ENCODE data around the gene PLPP7.
A peak's percentile ranks its signal among the peaks of the same experiment; 100 is the strongest.

Gene PLPP7

DNA sequence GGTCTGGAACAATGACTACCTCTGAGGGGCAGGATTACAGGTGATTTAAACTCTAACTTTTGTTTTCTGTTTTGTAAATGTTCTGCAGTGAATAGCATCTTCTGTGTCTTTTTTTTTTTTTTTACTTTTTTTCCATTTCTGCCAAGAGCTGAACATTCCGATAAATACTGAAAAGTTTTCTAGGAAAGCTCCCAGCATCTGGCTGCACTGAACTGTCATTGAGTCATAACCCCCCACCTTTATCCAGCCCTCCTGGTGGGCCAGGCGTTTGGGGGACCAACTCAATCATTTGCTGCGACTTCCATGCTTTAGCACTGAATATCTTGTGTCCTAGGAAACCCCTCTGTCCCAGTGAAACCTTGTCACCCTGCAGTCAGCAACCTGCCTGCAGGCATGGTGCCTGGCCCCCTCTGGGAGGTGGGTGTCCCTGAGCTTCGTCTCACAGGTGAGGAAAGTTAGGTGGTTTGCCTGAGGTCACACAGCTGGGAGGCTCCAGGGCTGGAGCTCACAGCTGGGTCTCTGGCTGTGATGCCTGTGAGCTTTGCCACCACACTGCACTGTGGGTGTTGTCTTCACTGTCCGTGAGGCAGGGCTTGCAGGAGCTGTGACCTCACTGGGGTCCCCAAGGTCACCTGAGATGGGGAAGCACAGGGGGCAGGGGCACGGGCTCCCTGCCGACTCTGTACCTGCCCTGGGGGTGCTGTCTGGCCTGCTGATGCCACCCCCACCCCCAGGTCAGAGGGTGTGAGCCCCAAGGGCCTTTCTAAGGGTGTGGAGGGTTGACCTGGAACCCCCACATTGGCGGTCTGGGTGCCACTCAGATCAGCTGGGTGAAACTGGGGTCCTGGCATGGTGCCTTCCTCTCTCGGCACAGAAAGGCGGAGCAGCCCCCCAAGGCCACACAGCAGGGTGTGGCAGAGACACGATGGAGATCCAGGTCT, 14.1 kb downstream of the PLPP7 start:
- no peak for DNase-seq (ENCODE audit: low read depth)

DNA sequence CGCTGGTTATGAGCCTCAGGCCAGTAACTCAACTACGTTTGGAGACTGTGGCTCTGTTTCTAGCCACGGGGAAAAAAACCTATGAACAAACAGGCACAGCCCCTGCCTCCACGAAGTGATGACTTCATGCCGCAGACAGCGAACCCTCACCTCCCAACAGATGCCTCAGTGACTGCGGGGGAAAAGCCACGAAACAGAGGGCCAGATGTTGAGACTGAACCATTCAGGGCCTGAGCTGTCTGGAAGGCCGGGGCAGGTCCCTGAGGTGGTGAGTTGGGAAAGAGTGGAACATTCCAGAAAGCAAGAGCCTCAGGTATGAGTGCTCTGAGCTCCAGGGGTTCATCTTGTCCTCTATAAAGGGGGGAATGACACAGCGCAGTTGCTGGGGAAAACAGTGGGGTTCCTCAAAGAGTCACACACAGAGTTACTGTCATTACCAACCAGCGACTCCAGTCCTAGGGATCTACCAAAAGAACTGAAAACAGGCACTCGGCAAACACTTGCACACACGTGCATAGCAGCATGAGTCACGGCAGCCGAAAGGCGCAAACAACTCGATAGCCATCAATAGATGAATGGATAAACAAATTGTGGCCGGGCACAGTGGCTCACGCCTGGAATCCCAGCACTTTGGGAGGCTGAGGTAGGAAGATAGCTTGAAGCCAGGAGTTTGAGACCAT, 15.3 kb downstream of the PLPP7 start:
- no peak for DNase-seq (ENCODE audit: low read depth)

DNA sequence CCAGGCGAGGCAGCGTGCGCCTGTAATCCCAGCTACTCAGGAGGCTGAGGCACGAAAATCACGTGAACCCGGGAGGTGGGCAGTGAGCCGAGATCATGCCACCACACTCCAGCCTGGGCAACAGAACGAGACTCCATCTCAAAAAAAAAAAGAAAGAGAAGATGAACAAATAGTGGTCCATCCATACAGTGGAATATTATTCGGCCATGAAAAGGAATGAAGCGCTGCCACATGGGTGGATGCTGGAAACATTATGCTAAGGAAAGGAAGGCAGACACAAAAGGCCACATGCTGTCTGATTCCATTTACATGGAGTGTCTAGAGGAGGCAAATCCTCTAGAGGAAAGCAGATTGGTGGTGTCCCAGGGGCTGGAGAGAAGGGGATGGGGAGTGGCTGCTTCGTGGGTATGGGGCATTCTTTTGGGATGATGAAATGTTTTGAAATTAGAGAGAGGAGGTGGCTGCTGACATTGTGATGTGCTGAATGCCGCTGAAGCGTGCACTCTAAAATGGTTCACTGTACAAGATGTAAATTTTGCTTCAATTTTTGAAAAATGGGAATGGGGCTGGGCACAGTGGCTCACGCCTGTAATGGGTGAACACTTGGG, 17.0 kb downstream of the PLPP7 start:
- no peak for DNase-seq (ENCODE audit: low read depth)

DNA sequence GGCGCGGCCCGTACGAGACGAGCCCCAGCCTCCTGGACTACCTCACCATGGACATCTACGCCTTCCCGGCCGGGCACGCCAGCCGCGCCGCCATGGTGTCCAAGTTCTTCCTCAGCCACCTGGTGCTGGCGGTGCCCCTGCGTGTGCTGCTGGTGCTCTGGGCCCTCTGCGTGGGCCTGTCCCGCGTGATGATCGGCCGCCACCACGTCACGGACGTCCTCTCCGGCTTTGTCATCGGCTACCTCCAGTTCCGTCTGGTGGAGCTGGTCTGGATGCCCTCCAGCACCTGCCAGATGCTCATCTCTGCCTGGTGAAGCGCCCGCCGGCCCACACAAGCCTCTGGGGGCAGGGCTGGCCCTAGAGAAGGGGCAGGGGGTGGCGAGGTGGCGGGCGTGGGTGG, 18.5 kb downstream of the PLPP7 start:
- no peak for DNase-seq (ENCODE audit: low read depth)

DNA sequence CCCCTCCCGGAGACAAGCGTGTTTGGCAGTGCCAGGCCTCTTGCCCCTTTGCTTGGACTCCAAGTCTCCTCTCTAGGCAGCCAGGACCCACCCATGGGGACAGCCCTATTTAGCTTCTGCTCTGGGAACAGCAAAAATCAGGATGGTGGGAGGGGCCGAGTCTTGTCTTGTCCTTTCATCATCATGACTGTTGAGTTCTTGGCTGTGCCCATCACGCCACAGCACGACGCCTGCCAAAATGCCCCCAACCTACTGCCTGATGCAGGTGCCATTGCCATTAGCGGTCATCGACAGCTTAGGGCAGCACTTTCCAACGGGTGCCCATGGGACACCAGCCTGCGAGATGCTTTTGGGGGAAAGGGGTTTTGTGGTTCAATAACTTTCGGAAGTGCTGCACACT, 18.9 kb downstream of the PLPP7 start:
- DNase-seq (ENCODE audit: low read depth): no peak

DNA sequence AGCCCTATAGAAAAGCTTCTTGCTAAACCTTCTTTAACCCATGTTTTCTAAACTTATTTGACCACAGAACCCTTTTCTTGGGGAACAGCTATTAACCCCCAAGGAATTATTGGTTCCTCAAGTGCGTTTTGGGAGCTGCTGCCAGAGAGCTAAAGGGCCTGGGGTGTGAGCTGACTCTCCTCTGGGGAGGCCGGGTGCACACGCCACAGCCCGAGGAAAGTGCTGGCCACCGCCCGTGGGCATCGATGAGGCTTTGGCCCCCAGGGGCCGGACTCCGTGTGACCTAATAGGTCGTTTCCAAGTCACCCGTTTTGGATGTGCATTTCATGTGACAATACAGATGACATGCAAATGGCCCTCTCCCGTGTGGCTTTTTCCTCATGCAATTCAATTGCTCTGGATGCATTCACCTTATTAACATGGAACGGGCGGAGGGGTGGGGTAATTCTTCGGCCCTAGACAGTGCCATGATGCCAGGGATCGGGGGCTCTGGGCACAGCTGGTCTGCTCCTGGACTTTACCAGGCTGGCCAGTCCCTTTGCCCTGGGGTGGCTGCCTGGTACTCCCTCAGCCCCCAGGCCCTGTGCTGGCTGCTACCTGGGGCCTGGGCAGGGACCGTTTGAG, 19.5 kb downstream of the PLPP7 start:
- DNase-seq (ENCODE audit: low read depth): no peak

DNA sequence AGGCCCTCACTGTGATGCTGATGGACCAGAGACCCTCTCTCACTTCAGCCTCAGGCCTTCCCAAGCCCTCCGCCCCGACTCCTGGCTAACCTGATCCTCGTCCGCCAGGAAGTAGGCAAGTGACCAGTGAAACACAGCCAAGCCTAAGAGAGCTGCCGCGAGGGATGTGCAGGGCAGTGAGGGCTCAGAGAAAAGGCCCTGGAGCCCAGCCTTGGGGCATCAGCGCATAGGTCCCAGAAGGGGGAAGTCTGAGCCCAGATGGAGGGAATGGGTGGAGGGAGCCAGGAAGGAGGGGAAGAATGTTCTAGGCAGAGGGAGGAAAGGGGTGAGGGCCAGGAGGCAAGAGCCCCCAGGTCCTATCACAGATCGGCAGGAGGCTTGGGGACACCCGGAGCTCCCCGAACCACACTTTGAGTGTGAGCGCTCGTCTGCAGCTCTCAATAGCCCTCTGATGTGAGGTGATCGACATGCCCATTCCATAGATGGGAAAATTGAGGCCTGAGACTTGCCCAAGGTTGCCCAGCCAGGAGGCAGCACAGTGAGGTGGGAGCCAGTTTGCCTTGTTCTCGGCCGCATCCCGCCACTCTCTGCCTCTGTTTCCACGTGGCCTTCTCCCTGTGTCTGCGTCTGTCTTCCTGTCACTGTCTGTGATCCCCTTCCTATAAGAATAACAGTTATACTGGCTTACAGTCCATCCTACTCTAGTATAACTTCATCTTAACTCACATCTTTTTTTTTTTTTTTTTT, 20.2 kb downstream of the PLPP7 start:
- DNase-seq (ENCODE audit: low read depth): no peak

DNA sequence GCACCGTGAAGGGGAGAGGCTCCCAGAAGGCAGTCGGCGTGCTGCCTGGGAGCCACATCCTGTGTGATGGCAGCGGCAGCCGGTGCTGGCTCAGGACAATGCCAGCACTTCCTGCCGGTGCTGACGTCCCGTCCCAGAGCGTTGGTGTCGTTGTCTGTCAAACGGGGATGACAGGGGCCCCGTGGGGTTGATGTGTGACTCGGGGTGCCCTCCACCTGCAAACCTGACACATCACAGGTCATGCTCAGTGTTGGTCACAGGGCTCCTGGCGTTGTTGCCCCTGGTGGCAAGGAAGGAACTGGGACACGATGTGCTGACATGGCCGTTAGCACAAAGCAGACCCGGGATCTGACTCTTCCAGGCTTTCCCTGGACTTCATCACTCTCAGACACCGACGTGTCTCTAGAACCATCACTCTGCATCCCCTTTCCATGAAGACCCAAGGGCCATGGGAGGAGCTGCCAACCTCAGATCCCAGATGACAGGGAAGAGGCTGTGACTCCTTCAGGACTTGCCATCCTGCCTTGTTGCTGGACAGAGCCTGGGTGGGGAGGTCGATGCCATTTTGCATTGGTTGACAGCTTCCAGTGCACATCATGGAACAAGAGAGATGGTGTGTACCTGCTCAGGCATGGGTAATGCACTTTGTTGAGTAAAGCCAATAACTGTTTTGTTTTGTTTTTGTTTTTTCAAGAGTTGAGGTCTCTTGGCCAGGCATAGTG, 21.5 kb downstream of the PLPP7 start:
- DNase-seq (ENCODE audit: low read depth): peak; percentile 35

DNA sequence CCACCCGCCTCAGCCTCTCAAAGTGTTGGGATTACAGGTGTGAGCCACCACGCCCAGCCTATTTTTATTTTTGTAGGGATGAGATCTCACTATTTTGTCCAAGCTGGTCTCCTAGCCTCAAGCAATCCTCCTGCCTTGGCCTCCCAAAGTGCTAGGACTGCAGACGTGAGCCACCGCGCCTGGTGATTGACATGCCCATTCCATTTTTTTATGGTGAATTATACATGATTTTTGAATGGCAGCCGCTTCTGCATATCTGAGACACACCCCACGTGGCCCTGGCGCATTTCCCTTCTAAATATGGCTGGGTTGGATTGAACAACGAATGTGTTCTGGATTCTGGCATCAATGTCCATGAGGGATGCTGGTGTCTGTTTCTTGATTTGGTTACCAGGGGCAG, 22.7 kb downstream of the PLPP7 start:
- DNase-seq (ENCODE audit: low read depth): no peak

DNA sequence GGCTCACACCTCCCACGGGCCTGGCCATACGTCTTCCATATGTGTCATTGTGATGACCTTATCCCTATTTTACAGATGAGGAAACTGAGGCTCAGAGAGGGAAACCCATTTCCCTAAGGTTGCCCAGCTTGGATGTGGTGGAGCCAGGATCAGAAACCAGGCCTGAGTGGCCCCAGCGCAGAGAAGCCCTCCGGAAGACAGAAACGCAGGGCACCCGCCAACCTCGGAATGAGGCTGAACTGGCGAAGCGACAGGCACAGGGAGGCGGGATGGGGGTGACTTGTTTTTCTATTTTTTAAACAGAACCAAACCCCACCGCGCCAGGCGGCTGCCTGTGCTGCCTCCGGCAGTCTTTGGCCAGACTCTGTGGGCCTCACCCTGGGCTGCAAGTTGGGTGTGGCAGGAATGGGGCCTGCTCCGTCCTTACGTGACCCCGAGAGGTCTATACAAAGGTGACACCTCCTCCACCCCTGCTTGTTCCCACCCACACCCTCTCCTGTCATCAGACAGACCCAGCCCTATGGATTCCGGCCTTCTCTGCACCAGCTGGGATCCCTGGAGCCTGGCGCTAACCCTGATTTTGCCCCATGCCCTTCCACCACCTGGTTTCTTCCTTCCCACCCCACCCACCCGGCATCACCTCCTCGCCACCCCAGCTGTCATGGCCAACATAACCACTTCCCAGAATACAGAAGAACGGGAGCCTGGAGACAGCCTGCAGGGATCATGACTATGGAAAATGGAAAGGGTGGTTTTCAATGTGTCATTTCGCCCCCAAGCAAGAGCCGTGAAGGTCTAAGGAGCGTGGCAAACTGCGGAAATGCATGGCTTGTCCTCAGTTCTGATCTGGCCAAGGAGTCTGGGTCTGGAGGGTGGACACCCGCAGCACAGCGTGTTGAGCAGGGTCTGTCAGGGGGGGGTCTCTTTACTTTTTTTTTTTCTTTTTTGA, 23.6 kb downstream of the PLPP7 start:
- no peak for DNase-seq (ENCODE audit: low read depth)

DNA sequence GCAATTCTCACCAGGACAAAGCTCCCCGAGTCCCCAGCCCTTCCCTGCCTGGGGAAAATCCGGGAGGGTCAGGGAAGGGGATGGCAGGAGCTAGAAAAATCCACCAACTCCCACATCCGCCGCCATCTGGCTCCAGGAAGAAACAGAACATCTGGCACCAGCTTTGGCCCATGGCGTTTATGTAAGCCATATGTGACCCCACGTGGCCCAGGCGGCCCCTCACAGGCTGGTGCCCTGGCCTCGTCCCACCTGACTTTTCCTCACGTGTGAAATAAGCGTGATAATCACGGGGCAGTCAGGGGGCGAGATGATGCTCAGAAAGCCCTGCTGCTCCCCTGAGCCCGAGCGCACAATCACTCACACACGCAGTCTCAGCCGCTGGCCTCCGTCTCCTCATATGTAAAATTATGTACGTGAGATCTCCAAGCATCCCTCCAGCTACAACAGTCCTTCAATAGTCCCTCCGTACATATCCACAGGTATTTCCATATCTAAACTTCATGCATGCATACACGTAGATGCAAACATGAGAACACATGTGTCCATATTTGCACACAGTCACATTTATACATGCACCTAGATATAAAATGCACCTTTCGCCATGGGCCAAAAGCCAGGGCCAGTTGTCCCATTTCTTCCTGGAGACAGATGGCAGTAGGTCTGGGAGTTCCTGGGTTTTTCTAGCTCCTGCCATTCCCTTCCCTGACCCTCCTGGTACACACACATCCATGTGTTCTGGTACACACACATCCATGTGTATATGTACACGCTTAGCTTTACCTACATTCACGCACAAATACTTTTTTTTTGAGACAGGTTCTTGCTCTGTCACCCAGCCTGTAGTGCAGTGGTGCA, 28.9 kb downstream of the PLPP7 start:
- DNase-seq (ENCODE audit: low read depth): no peak

DNA sequence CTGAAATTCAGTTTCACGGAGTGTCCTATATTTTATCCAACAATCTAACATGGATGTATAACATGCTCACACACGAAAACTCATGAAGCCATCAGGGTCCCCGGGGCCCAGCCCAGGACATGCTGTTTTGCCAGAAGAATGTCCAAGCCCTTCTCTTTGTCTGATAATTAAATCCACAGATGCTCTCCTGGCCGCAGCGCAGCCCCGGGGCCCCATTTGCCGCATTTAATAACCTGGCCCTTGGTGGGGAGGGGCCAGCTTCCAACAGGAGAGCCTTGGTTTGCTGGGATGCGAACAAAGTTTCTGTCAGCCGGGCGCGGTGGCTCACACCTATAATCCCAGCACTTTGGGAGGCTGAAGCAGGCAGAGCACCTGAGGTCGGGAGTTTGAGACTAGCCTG, 30.0 kb downstream of the PLPP7 start:
- DNase-seq (ENCODE audit: low read depth): no peak

DNA sequence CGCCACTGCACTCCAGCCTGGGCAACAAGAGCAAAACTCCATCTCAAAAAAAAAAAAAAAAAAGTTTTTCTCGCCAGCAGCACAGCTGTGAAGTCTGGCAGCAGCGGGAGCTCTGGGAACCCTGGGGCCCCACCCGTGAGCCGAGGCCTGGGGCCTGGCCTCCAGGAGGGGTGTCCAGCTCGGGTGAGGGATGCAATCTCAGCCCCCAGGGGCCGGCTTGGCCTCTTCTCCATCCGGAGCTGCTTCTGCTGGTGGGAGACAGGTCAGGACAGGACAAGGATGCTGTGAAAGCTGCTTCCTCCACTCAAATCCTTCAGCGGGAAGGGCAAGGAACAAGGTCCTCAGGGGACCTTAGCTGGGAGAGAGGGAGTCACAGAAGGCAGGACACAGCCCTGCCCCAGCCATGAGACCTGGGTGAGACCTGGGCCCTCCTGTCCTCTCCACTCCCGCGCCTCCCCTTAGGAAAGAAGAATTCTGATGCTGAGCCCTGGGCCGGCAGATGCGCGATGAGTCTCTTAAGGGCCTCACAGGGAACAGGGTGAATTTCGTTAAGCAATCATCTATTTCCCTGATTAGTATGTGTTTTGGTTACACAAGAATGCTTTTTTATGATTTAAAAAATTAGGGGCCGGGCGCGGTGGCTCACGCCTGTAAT, 30.6 kb downstream of the PLPP7 start:
- no peak for DNase-seq (ENCODE audit: low read depth)

DNA sequence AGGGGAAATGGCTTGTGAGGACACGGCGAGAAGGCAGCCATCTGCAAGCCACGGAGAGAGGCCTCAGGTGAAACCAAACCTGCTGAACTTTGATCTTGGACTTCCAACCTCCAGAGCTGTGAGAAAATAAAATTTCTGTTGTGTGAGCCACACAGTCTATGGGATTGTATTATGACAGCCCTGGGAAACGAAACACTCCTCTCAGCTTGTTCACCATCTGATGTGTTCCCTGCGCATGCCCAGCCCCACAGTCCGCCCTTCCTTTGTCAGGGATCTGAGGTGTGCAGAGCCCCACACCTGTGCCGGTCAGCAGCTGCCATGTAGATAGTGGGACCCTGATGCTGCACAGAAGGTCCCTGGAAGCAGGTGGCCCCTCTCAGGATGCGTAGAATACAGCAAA, 34.1 kb downstream of the PLPP7 start:
- no peak for DNase-seq (ENCODE audit: low read depth)

DNA sequence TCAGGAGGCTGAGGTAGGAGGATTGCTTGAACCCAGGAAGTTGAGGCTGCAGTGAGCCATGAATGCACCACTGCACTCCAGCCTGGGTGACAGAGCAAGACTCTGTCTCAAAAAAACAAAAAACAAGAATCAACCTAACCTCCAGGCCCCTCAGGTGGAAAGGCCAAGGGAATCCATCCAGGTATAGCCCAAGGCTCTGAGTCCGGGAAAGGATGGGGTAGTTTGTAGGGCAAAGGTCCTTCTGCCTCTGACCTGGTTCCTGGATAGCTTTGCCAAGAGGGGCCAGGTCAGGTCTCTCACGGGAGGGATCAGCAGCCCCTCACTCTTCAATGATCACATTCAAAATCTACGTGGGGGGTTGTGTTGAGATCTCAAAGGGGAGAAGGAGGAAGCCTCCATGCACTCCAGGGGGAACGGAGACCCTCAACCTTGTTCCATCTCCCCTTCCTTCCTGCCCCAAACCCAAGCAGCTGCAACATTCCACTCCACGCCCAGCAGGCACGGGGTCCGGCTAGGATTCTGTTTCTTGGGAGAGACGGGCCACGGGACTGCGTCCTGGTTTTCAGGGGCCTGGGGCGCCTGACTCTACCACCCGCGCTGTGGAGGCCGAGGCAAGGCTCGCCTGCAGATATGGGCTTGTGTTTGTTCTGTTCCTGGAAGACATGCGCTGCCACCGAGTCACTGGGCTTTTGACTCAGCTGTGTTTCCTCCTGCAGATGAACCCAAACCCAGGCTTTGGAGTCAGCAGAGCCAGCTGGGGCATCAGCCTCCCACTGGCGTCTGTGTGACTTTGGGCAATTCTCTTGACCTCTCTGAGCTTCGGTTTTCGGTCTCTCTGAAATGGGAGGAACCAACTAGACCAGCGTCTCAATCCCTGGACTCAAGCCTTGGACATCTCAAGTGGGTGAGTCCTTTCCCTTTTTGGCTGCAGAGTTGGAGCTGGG, 35.5 kb downstream of the PLPP7 start:
- no peak for DNase-seq (ENCODE audit: low read depth)

DNA sequence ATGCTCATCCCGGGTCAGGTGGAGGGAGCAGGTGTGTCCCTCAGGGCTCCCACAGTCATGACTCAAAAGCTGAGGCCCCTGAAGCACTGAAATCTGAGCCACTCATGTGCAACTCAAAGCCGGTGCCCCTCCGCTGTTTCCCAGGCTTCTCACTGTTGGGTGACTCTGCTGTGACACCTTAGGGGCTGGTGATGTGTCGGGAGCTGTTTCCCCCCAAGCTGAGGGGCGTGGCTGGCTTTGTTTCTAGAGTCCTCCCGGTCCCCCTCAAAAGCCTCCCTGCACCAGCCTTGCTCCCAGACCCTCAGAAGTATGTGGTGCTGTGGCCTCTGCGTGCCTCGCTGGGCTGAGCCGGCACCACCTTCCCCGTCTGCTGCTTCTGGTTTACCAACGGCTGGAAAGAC, 39.7 kb downstream of the PLPP7 start:
- no peak for DNase-seq (ENCODE audit: low read depth)

DNA sequence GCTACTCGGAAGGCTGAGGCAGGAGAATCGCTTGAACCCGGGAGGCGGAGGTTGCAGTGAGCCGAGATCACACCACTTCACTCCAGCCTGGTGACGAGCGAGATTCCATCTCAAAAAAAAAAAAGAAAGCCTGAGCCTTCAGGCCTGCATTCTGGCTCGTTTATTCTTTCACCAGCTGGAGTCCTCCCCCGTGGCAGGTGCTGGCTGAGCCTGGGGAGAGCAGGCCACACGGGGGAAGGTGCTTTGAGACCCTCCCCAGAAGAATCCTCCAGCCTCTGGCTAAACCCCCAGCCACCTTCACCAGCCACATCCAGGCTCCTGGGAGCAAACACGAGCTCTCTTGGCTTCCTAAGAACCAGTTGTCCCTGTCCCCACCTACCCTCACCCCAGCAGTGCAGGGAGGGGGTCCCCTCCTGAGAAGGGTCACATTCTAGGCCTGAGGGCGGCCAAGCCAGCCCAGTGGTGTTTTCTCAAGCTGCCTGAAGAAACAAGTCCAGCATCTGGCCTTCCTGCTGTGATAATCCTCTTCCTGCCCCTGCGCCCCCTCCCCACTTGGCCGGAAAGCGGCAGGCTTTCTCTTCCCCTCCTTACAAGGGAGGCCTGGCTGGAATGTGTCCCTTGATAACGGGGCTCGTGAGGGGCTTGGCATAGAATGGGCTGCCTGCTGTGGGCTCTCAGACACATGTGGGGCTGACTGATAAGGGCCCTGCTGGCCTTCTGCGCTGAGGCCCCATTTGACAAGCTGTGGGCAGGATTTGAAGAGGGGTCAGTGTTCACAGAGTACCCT, 41.5 kb downstream of the PLPP7 start:
- DNase-seq (ENCODE audit: low read depth): no peak
